MM.1S (cell line): ENCODE results near the gene XRN1.

Experiments
- CTCF ChIP-seq: fragments of 300-600 bp; sonication (generic); IDR thresholded peaks from 2 replicates; pipeline ENCODE4 v1.5.1; 2016; ENCODE audit warnings: antibody characterized with exemption, low read length, mixed read lengths
- EZH2phosphoT487 ChIP-seq: fragments of 300-600 bp; sonication (generic); IDR thresholded peaks from 2 replicates; pipeline ENCODE4 v1.6.1; 2018; ENCODE audit warnings: antibody characterized with exemption, low read length

- TF ChIP-seq CTCF = no peak
- TF ChIP-seq EZH2phosphoT487 = no peak
Observed at GRCh38 chr3:142332390-142332789, 115.4 kb downstream of the XRN1 start.
